ENCODE data around the gene TFCP2L1. TPM values are rescaled to one million over a fixed set of nuclear protein-coding genes. Genes with fewer than 3 reads are reported as not detected.
A peak's percentile ranks its signal among the peaks of the same experiment; 100 is the strongest.
"Not testable (repeated sequence)": the region's sequence is repeated elsewhere in the genome, so short reads cannot be mapped to it uniquely, and the experiment has no call there.

TFCP2L1 gene, protein sequence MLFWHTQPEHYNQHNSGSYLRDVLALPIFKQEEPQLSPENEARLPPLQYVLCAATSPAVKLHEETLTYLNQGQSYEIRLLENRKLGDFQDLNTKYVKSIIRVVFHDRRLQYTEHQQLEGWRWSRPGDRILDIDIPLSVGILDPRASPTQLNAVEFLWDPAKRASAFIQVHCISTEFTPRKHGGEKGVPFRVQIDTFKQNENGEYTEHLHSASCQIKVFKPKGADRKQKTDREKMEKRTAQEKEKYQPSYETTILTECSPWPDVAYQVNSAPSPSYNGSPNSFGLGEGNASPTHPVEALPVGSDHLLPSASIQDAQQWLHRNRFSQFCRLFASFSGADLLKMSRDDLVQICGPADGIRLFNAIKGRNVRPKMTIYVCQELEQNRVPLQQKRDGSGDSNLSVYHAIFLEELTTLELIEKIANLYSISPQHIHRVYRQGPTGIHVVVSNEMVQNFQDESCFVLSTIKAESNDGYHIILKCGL
- 1 to 10 TPM in 1 of 4 donors, under 1 TPM in 3; 0.31 to 5.7 (median 0.41) TPM for total RNA-seq

DNA sequence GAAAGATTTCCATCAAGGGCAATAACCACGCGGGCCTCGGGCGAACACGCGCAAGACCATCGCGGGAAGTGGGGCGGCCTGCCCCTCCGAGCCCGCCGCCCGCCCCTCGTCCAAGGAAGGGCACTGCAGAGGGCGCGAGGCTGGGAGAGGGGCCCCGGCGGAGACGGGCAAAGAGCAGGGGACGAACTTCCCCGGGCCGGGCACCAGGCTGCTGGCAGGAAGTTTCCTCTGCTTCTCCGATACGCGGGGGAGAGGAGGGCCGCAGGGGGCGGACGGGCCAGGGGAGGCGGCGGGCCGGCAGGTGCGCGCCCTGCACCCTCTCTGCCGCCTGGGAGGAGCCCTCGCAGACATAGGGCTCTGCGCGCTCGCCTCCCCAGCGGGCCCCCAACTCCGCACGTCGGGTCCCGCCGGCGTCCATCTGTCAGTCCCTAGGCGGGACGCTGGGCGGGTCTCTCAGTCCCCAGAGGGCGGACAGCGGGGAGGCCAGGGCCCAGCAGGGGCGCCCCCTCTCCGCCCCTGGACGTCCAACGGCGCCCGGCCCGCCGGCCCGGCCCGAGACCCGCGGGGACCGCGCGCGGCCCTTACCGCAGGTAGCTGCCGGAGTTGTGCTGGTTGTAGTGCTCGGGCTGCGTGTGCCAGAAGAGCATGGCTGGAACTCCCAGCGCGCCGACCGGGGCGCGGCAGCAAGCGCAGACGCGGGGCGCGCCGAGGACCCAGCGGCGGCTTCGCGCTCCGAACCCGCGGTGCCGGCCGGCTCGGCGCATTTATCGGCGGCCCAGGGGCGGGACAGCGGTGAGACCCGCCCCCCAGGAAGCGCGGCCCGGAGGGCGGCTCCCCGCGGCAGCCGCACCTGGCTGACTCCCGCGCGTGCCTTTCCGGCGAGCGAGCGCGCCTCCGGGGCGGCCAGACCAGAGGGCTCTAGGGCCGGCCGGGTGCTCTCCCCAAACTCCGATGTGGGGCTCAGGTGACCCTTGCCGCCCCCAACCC lies at the start of gene TFCP2L1:
TSS of gene TFCP2L1 (minus strand) at position 740 of the 987 bp plus-strand sequence. CDS start at position 647, 93 bp downstream.
- TF ChIP-seq POLR2AphosphoS5 (IDR thresholded peaks at IDR 0.05) (no peak), POLR2A (IDR thresholded peaks at IDR 0.05) (no peak), EP300 (IDR thresholded peaks at IDR 0.05) (no peak)
- TF ChIP-seq, protein P1, sequence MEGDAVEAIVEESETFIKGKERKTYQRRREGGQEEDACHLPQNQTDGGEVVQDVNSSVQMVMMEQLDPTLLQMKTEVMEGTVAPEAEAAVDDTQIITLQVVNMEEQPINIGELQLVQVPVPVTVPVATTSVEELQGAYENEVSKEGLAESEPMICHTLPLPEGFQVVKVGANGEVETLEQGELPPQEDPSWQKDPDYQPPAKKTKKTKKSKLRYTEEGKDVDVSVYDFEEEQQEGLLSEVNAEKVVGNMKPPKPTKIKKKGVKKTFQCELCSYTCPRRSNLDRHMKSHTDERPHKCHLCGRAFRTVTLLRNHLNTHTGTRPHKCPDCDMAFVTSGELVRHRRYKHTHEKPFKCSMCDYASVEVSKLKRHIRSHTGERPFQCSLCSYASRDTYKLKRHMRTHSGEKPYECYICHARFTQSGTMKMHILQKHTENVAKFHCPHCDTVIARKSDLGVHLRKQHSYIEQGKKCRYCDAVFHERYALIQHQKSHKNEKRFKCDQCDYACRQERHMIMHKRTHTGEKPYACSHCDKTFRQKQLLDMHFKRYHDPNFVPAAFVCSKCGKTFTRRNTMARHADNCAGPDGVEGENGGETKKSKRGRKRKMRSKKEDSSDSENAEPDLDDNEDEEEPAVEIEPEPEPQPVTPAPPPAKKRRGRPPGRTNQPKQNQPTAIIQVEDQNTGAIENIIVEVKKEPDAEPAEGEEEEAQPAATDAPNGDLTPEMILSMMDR (IDR thresholded peaks at IDR 0.05) = no peak
- peaks cover 0 to 16% (median 8%) of the 10 kb centered on the region in 3 donors for H3K4me1 ChIP-seq
- peaks cover 64% of the 10 kb centered on the region for H3K27me3 ChIP-seq
- H3K27ac ChIP-seq = no peak within 1 kb of the TSS
- H3K4me3 ChIP-seq = peak within 1 kb of the TSS; percentile 19 to 47
- no CpG with 5 or more reads among the region's 119 CpGs for WGBS, 2 donors (ENCODE audit: low coverage in 1 of 2)
- H3K9me3 ChIP-seq = no peaks in the 10 kb centered on the region
- no peaks in the 10 kb centered on the region for H3K36me3 ChIP-seq
- peak; percentile 10 for ATAC-seq

DNA sequence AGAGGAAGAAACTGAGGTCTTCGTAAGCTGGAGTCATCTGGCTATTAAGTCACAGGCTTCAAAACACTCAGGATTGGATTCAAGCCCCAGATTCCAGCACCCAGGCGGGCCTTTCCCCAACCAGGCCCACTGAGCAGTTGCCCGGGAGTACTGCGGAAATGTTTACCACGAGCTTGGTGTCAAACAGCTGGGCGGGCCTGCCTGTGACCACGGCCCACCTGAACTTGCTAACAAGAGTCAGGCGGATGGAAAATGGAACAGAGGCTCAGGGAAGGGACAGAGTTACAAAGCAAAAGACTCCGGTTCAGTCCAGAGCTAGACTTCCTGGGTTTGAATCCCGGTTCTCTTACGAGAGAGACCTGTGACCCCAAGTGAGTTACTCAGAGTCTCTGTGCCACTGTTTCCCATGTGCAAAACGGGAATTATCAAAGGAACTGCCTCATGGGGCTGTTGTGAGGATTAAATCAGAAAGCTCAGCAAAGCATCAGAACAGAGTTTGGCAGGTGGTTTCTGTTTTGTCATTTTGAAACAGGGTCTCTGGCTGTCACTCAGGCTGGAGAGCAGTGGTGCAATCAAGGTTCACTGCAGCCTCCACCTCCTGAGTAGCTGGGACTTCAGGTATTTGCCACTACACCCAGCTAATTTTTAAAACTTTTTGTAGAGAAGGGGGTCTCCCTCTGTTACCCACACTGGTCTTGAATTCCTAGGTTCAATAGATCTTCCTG lies 49.0 kb upstream of the TFCP2L1 start:
- 68 to 70% methylated on average over 3 to 7 of the region's 12 CpGs for WGBS, 2 donors (ENCODE audit: low coverage in 1 of 2)
- no peak for ATAC-seq
- no peaks in the 10 kb centered on the region for H3K9me3 ChIP-seq
- H3K4me3 ChIP-seq = no peak overlapping the region
- no peaks in the 10 kb centered on the region for H3K4me1 ChIP-seq
- H3K27ac ChIP-seq = no peak overlapping the region
- H3K36me3 ChIP-seq = peaks cover 0 to 13% of the 10 kb centered on the region in 2 donors
- peaks cover 10% of the 10 kb centered on the region for H3K27me3 ChIP-seq
- TF ChIP-seq, protein P1 (IDR thresholded peaks at IDR 0.05) = no peak
- TF ChIP-seq POLR2AphosphoS5 (IDR thresholded peaks at IDR 0.05) (no peak), EP300 (IDR thresholded peaks at IDR 0.05) (no peak), POLR2A (IDR thresholded peaks at IDR 0.05) (no peak)

DNA sequence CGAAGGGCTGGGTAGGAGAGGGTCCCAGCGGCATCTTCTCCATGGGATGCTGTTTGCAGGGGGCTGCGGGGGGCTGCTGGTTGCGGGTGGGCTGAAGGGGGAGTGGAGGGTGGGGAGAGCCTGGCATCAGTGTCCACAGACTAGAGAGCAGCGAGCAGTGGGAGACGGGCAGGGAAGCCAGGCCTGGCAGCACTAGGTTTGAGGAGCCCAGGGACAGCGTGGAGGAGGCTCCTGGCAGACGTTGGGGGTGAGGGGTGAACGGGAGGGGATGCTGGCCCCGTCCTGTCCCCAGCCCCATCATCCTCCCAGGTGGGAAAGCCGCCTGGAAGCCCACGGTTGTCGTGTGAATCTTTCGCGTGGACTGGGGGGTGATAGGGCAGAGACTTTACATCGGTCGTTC lies 48.2 kb upstream of the TFCP2L1 start:
- H3K27me3 ChIP-seq = peaks cover 12% of the 10 kb centered on the region
- TF ChIP-seq, protein P1 (IDR thresholded peaks at IDR 0.05) = no peak
- TF ChIP-seq EP300 (IDR thresholded peaks at IDR 0.05) (no peak), POLR2AphosphoS5 (IDR thresholded peaks at IDR 0.05) (no peak), POLR2A (IDR thresholded peaks at IDR 0.05) (no peak)
- no peaks in the 10 kb centered on the region for H3K4me1 ChIP-seq
- no peak overlapping the region for H3K4me3 ChIP-seq
- H3K9me3 ChIP-seq = no peaks in the 10 kb centered on the region
- H3K36me3 ChIP-seq = peaks cover 0 to 6% of the 10 kb centered on the region in 2 donors
- WGBS, 2 donors (ENCODE audit: low coverage in 1 of 2) = 78 to 91% methylated on average over 5 to 10 of the region's 17 CpGs
- ATAC-seq = no peak
- H3K27ac ChIP-seq = no peak overlapping the region

DNA sequence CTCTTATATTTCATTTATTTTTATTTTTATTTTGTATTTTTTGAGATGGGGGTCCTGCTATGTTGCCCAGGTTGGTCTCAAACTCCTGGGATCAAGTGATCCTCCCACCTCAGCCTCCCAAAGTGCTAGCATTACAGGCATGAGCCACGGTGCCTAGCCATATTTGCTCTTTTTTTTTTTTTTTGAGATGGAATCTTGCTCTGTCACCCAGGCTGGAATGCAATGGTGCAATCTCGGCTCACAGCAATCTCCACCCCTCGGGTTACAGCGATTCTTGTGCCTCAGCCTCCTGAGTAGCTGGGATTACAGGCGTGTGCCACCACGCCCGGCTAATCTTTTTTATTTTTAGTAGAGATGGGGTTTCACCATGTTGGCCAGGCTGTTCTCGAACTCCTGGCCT lies 46.3 kb upstream of the TFCP2L1 start:
- not testable (repeated sequence) for H3K27ac ChIP-seq, H3K4me3 ChIP-seq, H3K36me3 ChIP-seq, ATAC-seq, H3K4me1 ChIP-seq, H3K9me3 ChIP-seq
- peaks cover 12% of the 10 kb centered on the region for H3K27me3 ChIP-seq
- 94 to 100% methylated on average over 6 to 8 of the region's 8 CpGs for whole genome bisulfite sequencing, 2 donors (ENCODE audit: low coverage in 1 of 2)
